Natural killer cell (primary cell): ENCODE data around the gene BAG3. TPM values are rescaled to one million over a fixed set of nuclear protein-coding genes. Genes with fewer than 3 reads are reported as not detected.

Experiments used
- ATAC-seq, 3 donors: fragments of 150-1000 bp in 2 of 3; fragments of 200-7000 bp in 1 of 3; cut with Tn5 transposase; 1 replicate in 1 of 3; 2 replicates in 2 of 3; pipeline ENCODE4 v1.10.0; 2021; ENCODE audit warnings: mild to moderate bottlenecking in 2 of 3, moderate library complexity in 2 of 3
- DNase-seq, 2 donors: peaks; one replicate each; pipeline versions ENCODE4 v3.0.0 to v3.0.0-alpha.2; 2013 to 2021; ENCODE audit warnings: mixed read lengths in 1 of 2
- H3K27ac ChIP-seq: one replicate; pipeline ENCODE4 v1.5.1; 2013; ENCODE audit warnings: mild to moderate bottlenecking, low read length
- H3K27me3 ChIP-seq: one replicate; pipeline ENCODE4 v1.6.1; 2013; ENCODE audit warnings: low read length; ENCODE audit not compliant: control insufficient read depth, insufficient read depth
- H3K36me3 ChIP-seq: one replicate; pipeline ENCODE4 v1.6.1; 2013; ENCODE audit warnings: low read length; ENCODE audit not compliant: control insufficient read depth, insufficient read depth
- H3K4me1 ChIP-seq: one replicate; pipeline ENCODE4 v1.6.1; 2013; ENCODE audit warnings: low read length; ENCODE audit not compliant: control insufficient read depth, insufficient read depth
- H3K4me3 ChIP-seq: one replicate; pipeline ENCODE4 v1.5.1; 2013; ENCODE audit warnings: low read length
- H3K9me3 ChIP-seq: one replicate; pipeline ENCODE4 v1.6.1; 2013; ENCODE audit warnings: low read length; ENCODE audit not compliant: control insufficient read depth, insufficient read depth
- H3K27ac Mint-ChIP-seq, 2 donors: one replicate each; pipeline ENCODE4 v1.8.0; 2022; ENCODE audit warnings: mild to moderate bottlenecking in 2 of 2, mixed read lengths in 2 of 2, moderate library complexity in 1 of 2
- H3K27me3 Mint-ChIP-seq, 2 donors: one replicate each; pipeline ENCODE4 v1.8.0; 2022; ENCODE audit warnings: low read depth in 2 of 2, mixed read lengths in 2 of 2
- H3K36me3 Mint-ChIP-seq: one replicate; pipeline ENCODE4 v1.8.0; 2022; ENCODE audit warnings: mixed read lengths
- H3K4me1 Mint-ChIP-seq, 2 donors: one replicate each; pipeline ENCODE4 v1.8.0; 2022; ENCODE audit warnings: mixed read lengths in 2 of 2
- H3K4me3 Mint-ChIP-seq: one replicate; pipeline ENCODE4 v1.8.0; 2022; ENCODE audit warnings: mild to moderate bottlenecking, moderate library complexity, mixed read lengths
- H3K9me3 Mint-ChIP-seq, 2 donors: one replicate each; pipeline ENCODE4 v1.8.0; 2022; ENCODE audit warnings: mixed read lengths in 2 of 2
- WGBS: methylation state at CpG from one replicate; pipeline ENCODE4 v1.1.7; 2013; ENCODE audit warnings: missing lambda C conversion rate; ENCODE audit not compliant: insufficient coverage; 5-methylcytosine and 5-hydroxymethylcytosine counted together
- intact Hi-C: fragments of 100-400 bp; cut with micrococcal nuclease; formaldehyde crosslinking; loops from one replicate; pipeline ENCODE4 v1.14.2; 2022
- total RNA-seq, 4 donors: library from RNA; stranded (reverse); fragments of 120-200 nt in 1 of 4; gene quantifications; one replicate each; pipeline versions ENCODE4 v1.2.3 to v1.2.4, GENCODE V29; 2013 to 2022
- TF ChIP-seq, protein P1 (sequence below): fragments of 200-600 bp; IDR thresholded peaks from one replicate; pipeline ENCODE4 v1.8.0; 2022; ENCODE audit warnings: antibody characterized with exemption

Gene BAG3
- total RNA-seq, 3 donors from 2014 or later (not counting 1 experiment from before 2014, with no cell fraction given) = 7.6 to 9.7 (median 8.3) TPM

DNA sequence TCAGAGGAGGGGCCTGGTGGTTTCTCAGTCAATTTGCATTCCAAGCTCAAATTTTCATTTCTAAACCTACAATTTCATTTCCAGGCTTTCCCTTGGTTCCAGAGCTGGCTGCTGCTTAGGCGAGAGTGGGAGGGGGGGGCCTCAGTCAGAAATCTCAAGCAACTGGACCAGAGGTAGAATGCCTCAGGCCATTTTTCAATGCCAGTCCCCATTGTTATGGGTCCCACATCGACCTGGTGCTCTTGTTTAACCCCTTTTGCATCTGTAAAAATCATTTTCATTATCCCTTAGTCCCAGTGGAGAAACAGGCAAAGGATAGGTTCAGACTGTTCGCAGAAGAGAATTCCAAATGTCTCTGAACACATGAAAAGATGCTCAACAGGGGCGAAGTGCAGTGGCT, 13.5 kb upstream of the BAG3 start:
- Histone ChIP-seq H3K36me3 (no peaks in the 10 kb centered on the region), H3K4me3 (no peak overlapping the region), H3K27me3 (no peaks in the 10 kb centered on the region), H3K4me1 (peaks cover 6% of the 10 kb centered on the region), H3K9me3 (no peaks in the 10 kb centered on the region), H3K27ac (no peak overlapping the region)
- Mint-ChIP-seq H3K27ac (no peak overlapping the region), H3K27me3 (peaks cover 6 to 9% of the 10 kb centered on the region in 2 donors), H3K9me3 (no peaks in the 10 kb centered on the region), H3K4me3 (no peak overlapping the region), H3K36me3 (no peaks in the 10 kb centered on the region), H3K4me1 (peaks cover 5 to 6% of the 10 kb centered on the region in 2 donors)
- intact Hi-C loops = no loop called here
- no peak for ATAC-seq
- no peak for DNase-seq
- TF ChIP-seq, protein P1, sequence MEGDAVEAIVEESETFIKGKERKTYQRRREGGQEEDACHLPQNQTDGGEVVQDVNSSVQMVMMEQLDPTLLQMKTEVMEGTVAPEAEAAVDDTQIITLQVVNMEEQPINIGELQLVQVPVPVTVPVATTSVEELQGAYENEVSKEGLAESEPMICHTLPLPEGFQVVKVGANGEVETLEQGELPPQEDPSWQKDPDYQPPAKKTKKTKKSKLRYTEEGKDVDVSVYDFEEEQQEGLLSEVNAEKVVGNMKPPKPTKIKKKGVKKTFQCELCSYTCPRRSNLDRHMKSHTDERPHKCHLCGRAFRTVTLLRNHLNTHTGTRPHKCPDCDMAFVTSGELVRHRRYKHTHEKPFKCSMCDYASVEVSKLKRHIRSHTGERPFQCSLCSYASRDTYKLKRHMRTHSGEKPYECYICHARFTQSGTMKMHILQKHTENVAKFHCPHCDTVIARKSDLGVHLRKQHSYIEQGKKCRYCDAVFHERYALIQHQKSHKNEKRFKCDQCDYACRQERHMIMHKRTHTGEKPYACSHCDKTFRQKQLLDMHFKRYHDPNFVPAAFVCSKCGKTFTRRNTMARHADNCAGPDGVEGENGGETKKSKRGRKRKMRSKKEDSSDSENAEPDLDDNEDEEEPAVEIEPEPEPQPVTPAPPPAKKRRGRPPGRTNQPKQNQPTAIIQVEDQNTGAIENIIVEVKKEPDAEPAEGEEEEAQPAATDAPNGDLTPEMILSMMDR = no peak
- 74% methylated on average over 4 of the region's 4 CpGs for WGBS

DNA sequence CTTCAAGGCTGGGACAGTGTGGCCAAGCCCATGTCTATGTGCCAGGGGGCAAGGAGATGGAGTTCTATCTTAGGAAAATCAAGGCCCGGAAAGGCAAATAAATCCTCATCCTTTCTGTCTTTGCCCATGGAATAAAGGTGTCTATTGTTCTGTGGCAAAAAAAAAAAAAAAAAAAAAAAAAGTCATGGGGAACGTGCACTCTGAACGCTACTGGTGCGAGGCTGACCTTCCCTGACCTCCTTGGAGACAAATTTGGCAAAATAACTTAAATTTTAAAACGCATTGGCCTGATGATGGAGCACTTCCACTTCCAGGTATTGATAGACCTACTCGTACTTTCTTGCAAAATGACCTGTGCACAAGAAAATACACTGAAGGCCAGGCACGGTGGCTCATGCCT, 12.2 kb upstream of the BAG3 start:
- intact Hi-C loops = no loop called here
- ATAC-seq (no peak), DNase-seq (no peak)
- peaks cover 10 to 22% of the 10 kb centered on the region in 2 donors for H3K27me3 Mint-ChIP-seq
- TF ChIP-seq, protein P1 = no peak
- H3K4me3 Mint-ChIP-seq = no peak overlapping the region
- no peaks in the 10 kb centered on the region for H3K9me3 Mint-ChIP-seq
- Histone ChIP-seq H3K36me3 (no peaks in the 10 kb centered on the region), H3K4me3 (no peak overlapping the region), H3K27me3 (no peaks in the 10 kb centered on the region), H3K27ac (no peak overlapping the region), H3K4me1 (peaks cover 15% of the 10 kb centered on the region), H3K9me3 (no peaks in the 10 kb centered on the region)
- H3K4me1 Mint-ChIP-seq = peaks cover 15 to 16% of the 10 kb centered on the region in 2 donors
- no peaks in the 10 kb centered on the region for H3K36me3 Mint-ChIP-seq
- 91% methylated on average over 6 of the region's 7 CpGs for WGBS
- H3K27ac Mint-ChIP-seq = no peak overlapping the region

DNA sequence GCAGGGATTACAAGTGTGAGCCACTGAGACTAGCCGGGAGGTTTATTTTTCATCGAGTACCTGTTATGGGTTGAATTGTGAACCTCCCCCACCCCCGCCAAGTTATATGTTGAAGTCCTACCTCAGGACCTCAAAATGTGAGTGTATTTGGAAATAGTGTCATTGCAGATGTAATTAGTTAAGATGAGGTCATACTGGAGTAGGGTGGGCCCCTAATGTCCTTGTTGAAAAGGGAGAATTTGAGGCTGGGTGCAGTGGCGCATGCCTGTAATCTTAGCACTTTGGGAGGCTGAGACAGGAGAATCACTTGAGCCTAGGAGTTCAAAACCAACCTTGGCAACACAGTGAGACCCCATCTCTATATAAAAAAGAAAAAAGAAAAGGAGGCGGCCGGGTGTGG, 10.8 kb upstream of the BAG3 start:
- intact Hi-C loops = no loop called here
- Histone ChIP-seq H3K27me3 (no peaks in the 10 kb centered on the region), H3K4me1 (peaks cover 15% of the 10 kb centered on the region), H3K9me3 (no peaks in the 10 kb centered on the region), H3K4me3 (no peak overlapping the region), H3K36me3 (no peaks in the 10 kb centered on the region), H3K27ac (no peak overlapping the region)
- TF ChIP-seq, protein P1 = no peak
- peaks cover 15 to 16% of the 10 kb centered on the region in 2 donors for H3K4me1 Mint-ChIP-seq
- H3K27me3 Mint-ChIP-seq = peaks cover 10 to 22% of the 10 kb centered on the region in 2 donors
- H3K9me3 Mint-ChIP-seq = no peaks in the 10 kb centered on the region
- WGBS = 92% methylated on average over 4 of the region's 6 CpGs
- no peak overlapping the region for H3K4me3 Mint-ChIP-seq
- H3K36me3 Mint-ChIP-seq = no peaks in the 10 kb centered on the region
- no peak for ATAC-seq
- DNase-seq = no peak
- H3K27ac Mint-ChIP-seq = no peak overlapping the region

DNA sequence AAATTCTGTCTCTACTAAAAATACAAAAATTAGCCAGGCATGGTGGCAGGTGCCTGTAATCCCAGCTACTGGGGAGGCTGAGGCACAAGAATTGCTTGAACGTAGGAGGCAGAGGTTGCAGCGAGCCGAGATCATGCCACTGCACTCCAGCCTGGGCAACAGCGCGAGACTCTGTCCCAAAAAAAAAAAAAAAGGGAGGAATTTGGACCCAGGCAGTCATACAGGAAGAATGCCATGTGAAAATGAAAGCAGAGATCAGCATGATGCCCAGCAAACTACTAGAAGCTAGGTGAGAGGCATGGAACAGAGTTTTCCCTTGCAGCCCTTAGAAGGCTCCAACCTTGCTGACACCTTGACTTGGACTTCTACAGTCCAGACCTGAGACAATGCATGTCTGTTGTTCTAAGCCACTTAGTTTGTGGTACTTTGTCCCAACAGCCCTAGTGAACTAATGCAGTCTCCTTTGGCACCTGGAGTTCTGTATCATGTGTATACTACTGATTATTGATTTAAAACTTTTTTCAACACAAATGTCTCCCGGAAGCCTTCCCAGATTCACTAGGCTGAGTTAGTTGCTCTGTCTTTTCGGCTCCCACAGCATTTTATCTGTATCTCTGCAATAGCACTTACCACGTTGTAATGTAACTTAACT, 10.2 kb upstream of the BAG3 start:
- DNase-seq (no peak), ATAC-seq (no peak)
- WGBS = 95% methylated on average over 8 of the region's 8 CpGs
- Histone ChIP-seq H3K36me3 (no peaks in the 10 kb centered on the region), H3K4me3 (no peak overlapping the region), H3K9me3 (no peaks in the 10 kb centered on the region), H3K4me1 (peaks cover 15% of the 10 kb centered on the region), H3K27ac (no peak overlapping the region), H3K27me3 (no peaks in the 10 kb centered on the region)
- H3K4me1 Mint-ChIP-seq = peaks cover 15 to 16% of the 10 kb centered on the region in 2 donors
- no peak overlapping the region for H3K4me3 Mint-ChIP-seq
- TF ChIP-seq, protein P1 = no peak
- H3K36me3 Mint-ChIP-seq = no peaks in the 10 kb centered on the region
- peaks cover 10 to 22% of the 10 kb centered on the region in 2 donors for H3K27me3 Mint-ChIP-seq
- no peak overlapping the region for H3K27ac Mint-ChIP-seq
- intact Hi-C loops = no loop called here
- no peaks in the 10 kb centered on the region for H3K9me3 Mint-ChIP-seq
